ENCODE results near the gene DBF4. TPM values are rescaled to one million over a fixed set of nuclear protein-coding genes. Genes with fewer than 3 reads are reported as not detected.
"Not testable (repeated sequence)": the region's sequence is repeated elsewhere in the genome, so short reads cannot be mapped to it uniquely, and the experiment has no call there.

DBF4 gene
- total RNA-seq, 1 donor from 2014 or later = 6.6 TPM

DNA sequence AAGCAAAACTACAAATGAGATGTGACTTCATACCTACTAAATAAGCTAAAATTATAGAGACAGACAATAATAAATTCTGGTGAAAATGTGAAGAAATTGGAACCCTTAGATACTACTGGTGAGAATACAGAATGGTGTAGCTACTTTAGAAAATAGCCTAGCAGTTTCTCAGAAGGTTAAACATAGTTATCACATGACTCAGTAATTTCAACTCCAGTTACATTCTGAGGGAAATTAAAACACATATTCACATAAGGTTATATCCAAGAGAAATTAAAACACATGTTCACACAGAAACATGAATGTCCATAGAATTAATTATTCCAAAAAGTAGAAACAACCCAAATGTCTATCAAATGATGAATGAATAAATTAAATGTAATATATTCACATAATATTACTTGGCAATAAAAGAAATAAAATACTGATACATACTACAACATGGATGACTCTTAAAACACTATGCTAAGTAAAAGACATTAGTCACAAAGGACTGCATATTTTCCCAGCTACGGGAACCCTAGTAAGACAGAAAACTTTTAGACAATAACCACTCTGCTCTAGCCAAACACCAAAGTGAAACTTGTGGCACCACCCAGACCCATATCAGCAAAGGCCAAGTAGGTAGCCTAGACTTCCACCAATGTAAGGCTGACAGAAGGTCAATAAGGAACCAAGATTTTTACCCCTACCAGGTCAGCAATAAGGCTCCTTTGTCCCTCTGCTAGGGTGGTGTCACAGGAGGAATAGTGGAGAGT lies 25.3 kb upstream of the DBF4 start:
- ATAC-seq (no peak), DNase-seq (no peak)
- Histone ChIP-seq H3K4me1 (peaks cover 6% of the 10 kb centered on the region), H3K27me3 (no peaks in the 10 kb centered on the region), H3K9me3 (no peaks in the 10 kb centered on the region), H3K36me3 (peaks cover 28% of the 10 kb centered on the region), H3K4me3 (no peak overlapping the region), H3K27ac (no peak overlapping the region)
- intact Hi-C loops (cut with DNase I) = no loop called here
- no peak for TF ChIP-seq CTCF (IDR thresholded peaks at IDR 0.05)

- DNase-seq = no peak
- intact Hi-C loops (cut with DNase I) = no loop called here
- H3K36me3 ChIP-seq = peaks cover 30% of the 10 kb centered on the region
- peaks cover 6% of the 10 kb centered on the region for H3K4me1 ChIP-seq
- no peaks in the 10 kb centered on the region for H3K9me3 ChIP-seq
- TF ChIP-seq CTCF (IDR thresholded peaks at IDR 0.05) = no peak
- H3K27ac ChIP-seq = no peak overlapping the region
- peak; percentile 57 for ATAC-seq
- H3K4me3 ChIP-seq = no peak overlapping the region
- H3K27me3 ChIP-seq = no peaks in the 10 kb centered on the region
Measured at GRCh38 chr7:87852306-87852705, 24.0 kb upstream of the DBF4 start.

- no peaks in the 10 kb centered on the region for H3K27me3 ChIP-seq
- no peak for TF ChIP-seq CTCF (IDR thresholded peaks at IDR 0.05)
- DNase-seq (no peak), ATAC-seq (no peak)
- H3K27ac ChIP-seq = no peak overlapping the region
- intact Hi-C loops (cut with DNase I) = no loop called here
- H3K4me1 ChIP-seq = peaks cover 6% of the 10 kb centered on the region
- H3K4me3 ChIP-seq = no peak overlapping the region
- no peaks in the 10 kb centered on the region for H3K9me3 ChIP-seq
- peaks cover 35% of the 10 kb centered on the region for H3K36me3 ChIP-seq
Measured at GRCh38 chr7:87853237-87853864, 22.9 kb upstream of the DBF4 start.

DNA sequence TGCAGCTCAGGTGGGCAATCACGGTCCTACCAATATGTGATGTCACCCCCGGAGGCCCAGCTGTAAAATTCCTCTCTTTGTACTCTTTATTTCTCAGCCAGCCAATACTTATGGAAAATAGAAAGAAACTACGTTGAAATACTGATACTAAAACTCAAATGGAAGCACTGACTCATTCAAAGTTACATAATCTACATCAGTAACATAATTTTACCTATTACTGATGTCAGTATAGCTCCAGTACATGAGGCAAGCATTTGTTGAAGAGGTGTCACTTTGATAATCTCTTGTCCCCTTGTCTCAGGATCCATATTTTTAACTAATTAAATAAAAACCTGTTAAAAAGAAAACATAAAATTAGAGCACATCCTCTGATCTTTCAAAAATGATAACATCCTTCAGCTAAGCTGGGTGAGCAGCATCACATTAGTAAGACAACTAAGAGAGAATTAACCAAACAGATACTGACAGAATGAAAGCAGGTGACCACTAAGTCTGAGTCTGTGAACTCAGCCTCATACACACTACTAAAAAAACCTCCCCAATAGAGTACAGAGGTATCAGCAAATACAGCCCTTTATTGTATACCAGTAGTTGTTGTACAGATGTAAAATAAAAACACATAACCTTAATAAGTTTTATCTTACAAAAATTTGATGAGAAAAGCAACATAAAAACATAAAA lies 17.7 kb upstream of the DBF4 start:
- no peak overlapping the region for H3K4me3 ChIP-seq
- ATAC-seq (no peak), DNase-seq (no peak)
- peaks cover 21% of the 10 kb centered on the region for H3K36me3 ChIP-seq
- H3K27ac ChIP-seq = no peak overlapping the region
- H3K27me3 ChIP-seq = no peaks in the 10 kb centered on the region
- intact Hi-C loops (cut with DNase I) = no loop called here
- peaks cover 1% of the 10 kb centered on the region for H3K4me1 ChIP-seq
- H3K9me3 ChIP-seq = no peaks in the 10 kb centered on the region
- TF ChIP-seq CTCF (IDR thresholded peaks at IDR 0.05) = no peak

- ATAC-seq = no peak
- intact Hi-C loops (cut with DNase I) = no loop called here
Measured at GRCh38 chr7:87866089-87866488, 10.2 kb upstream of the DBF4 start.

GRCh38 chr7:87866533-87866932 lies 9.8 kb upstream of the DBF4 start:
- H3K27ac ChIP-seq; DNase-seq; H3K4me3 ChIP-seq; H3K27me3 ChIP-seq; intact Hi-C loops (cut with DNase I); H3K36me3 ChIP-seq; H3K9me3 ChIP-seq; ATAC-seq; H3K4me1 ChIP-seq: not testable (repeated sequence)

More at GRCh38 chr7:87866089-87866488, 10.2 kb upstream of the DBF4 start:
- no peaks in the 10 kb centered on the region for H3K27me3 ChIP-seq
- no peak overlapping the region for H3K4me3 ChIP-seq
- H3K36me3 ChIP-seq = no peaks in the 10 kb centered on the region
- H3K27ac ChIP-seq = no peak overlapping the region
- peaks cover 3% of the 10 kb centered on the region for H3K9me3 ChIP-seq
- DNase-seq = no peak
- TF ChIP-seq CTCF (IDR thresholded peaks at IDR 0.05) = no peak
- H3K4me1 ChIP-seq = no peaks in the 10 kb centered on the region

All from upper lobe of right lung (tissue), 1 donor.